HG03139 (cell line): Measurements from ENCODE around the gene FNIP1.
"Not testable (repeated sequence)": the region's sequence is repeated elsewhere in the genome, so short reads cannot be mapped to it uniquely, and the experiment has no call there.

Experiments
- ATAC-seq: cut with Tn5 transposase; IDR thresholded peaks from one replicate; pipeline ENCODE4 v1.9.1; 2021; ENCODE audit not compliant: unreplicated experiment

The FNIP1 gene

GRCh38 chr5:131754363-131754762, 42.5 kb downstream of the FNIP1 start:
- ATAC-seq = no peak

- no peak for ATAC-seq
These were observed 45.3 kb downstream of the FNIP1 start for GRCh38 chr5:131751506-131751905.

GRCh38 chr5:131749723-131750470, 46.9 kb downstream of the FNIP1 start:
- ATAC-seq = no peak

GRCh38 chr5:131749138-131749537, 47.7 kb downstream of the FNIP1 start:
- no peak for ATAC-seq

- ATAC-seq = peak; percentile 78
These were observed 49.4 kb downstream of the FNIP1 start for GRCh38 chr5:131747180-131748105.

GRCh38 chr5:131746423-131746822, 50.4 kb downstream of the FNIP1 start:
- ATAC-seq = no peak

GRCh38 chr5:131745703-131746102, 51.1 kb downstream of the FNIP1 start:
- ATAC-seq = no peak

GRCh38 chr5:131745155-131745554, 51.7 kb downstream of the FNIP1 start:
- ATAC-seq = no peak

GRCh38 chr5:131740477-131740876, 56.3 kb downstream of the FNIP1 start:
- ATAC-seq = no peak

GRCh38 chr5:131735393-131735792, 61.4 kb downstream of the FNIP1 start:
- ATAC-seq = no peak

- not testable (repeated sequence) for ATAC-seq
These were observed 61.9 kb downstream of the FNIP1 start for GRCh38 chr5:131734939-131735338.

- not testable (repeated sequence) for ATAC-seq
These were observed 67.5 kb downstream of the FNIP1 start for GRCh38 chr5:131729292-131729691.

- ATAC-seq = not testable (repeated sequence)
These were observed 72.7 kb downstream of the FNIP1 start for GRCh38 chr5:131724089-131724488.

- no peak for ATAC-seq
These were observed 76.1 kb downstream of the FNIP1 start for GRCh38 chr5:131720714-131721113.

GRCh38 chr5:131719564-131719963, 77.3 kb downstream of the FNIP1 start:
- no peak for ATAC-seq

GRCh38 chr5:131718487-131719014, 78.3 kb downstream of the FNIP1 start:
- ATAC-seq = no peak

- not testable (repeated sequence) for ATAC-seq
These were observed 79.7 kb downstream of the FNIP1 start for GRCh38 chr5:131717164-131717563.

- no peak for ATAC-seq
These were observed 80.2 kb downstream of the FNIP1 start for GRCh38 chr5:131716650-131717049.

- ATAC-seq = no peak
These were observed 86.4 kb downstream of the FNIP1 start for GRCh38 chr5:131710391-131710790.

GRCh38 chr5:131709043-131709442, 87.8 kb downstream of the FNIP1 start:
- no peak for ATAC-seq

GRCh38 chr5:131706281-131706680, 90.5 kb downstream of the FNIP1 start:
- no peak for ATAC-seq

- ATAC-seq = no peak
These were observed 101.9 kb downstream of the FNIP1 start for GRCh38 chr5:131694926-131695325.
